ENCODE results near the gene PSMA8.
"Not testable (repeated sequence)": the region's sequence is repeated elsewhere in the genome, so short reads cannot be mapped to it uniquely, and the experiment has no call there.

The PSMA8 gene

GRCh38 chr18:26196605-26197004, 62.9 kb downstream of the PSMA8 start:
- TF ChIP-seq, protein P1, sequence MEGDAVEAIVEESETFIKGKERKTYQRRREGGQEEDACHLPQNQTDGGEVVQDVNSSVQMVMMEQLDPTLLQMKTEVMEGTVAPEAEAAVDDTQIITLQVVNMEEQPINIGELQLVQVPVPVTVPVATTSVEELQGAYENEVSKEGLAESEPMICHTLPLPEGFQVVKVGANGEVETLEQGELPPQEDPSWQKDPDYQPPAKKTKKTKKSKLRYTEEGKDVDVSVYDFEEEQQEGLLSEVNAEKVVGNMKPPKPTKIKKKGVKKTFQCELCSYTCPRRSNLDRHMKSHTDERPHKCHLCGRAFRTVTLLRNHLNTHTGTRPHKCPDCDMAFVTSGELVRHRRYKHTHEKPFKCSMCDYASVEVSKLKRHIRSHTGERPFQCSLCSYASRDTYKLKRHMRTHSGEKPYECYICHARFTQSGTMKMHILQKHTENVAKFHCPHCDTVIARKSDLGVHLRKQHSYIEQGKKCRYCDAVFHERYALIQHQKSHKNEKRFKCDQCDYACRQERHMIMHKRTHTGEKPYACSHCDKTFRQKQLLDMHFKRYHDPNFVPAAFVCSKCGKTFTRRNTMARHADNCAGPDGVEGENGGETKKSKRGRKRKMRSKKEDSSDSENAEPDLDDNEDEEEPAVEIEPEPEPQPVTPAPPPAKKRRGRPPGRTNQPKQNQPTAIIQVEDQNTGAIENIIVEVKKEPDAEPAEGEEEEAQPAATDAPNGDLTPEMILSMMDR (conservative IDR thresholded peaks at IDR 0.05; ENCODE audit: low read depth, low read length), result no peak
- DNase-seq (ENCODE audit: low read depth), result no peak
- no peak overlapping the region for H3K4me3 ChIP-seq (ENCODE audit: low read depth, low read length)

- not testable (repeated sequence) for H3K4me3 ChIP-seq (ENCODE audit: low read depth, low read length); DNase-seq (ENCODE audit: low read depth)
Measured at GRCh38 chr18:26202001-26202400, 68.3 kb downstream of the PSMA8 start.

DNA sequence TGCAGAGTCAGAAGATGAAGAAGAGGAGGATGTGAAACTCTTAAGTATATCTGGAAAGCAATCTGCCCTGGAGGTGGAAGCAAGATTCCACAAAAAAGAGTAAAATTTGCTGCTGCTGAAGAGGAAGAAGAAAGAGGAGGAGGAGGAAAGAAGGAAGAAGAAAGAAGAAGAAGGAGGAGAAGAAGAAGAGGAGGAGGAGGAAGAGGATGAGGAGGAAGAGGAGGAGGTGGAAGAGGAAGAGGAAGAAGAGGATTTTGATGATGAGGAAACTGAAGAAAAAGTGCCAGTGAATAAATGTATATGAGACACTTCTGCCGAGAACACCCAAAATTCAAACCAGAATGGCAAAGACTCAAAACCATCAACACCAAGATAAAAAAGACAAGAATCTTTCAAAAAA, 71.6 kb downstream of the PSMA8 start:
- no peak overlapping the region for H3K4me3 ChIP-seq (ENCODE audit: low read depth, low read length)
- TF ChIP-seq, protein P1 (conservative IDR thresholded peaks at IDR 0.05; ENCODE audit: low read depth, low read length), result no peak
- no peak for DNase-seq (ENCODE audit: low read depth)

DNA sequence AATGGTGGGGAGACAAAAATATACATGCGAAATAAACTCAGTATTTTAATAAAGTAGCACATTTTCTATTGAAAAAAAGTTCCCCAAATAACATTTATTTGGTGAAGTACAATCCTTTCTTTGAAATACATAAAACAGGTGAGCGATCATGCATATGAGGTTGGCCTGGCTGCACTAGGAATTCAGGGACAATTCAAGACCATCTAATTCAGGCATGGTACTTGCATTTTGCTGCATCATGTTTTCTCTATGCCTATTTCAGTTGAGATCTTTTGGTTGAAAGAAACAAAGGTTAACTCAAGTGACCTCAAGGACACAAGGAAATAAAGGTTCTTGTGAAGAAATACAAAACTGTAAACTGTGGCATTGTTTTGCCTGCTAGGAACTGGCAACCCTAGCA, 72.8 kb downstream of the PSMA8 start:
- no peak for DNase-seq (ENCODE audit: low read depth)
- no peak overlapping the region for H3K4me3 ChIP-seq (ENCODE audit: low read depth, low read length)
- TF ChIP-seq, protein P1 (conservative IDR thresholded peaks at IDR 0.05; ENCODE audit: low read depth, low read length), result no peak

GRCh38 chr18:26207937-26208336, 74.3 kb downstream of the PSMA8 start:
- DNase-seq (ENCODE audit: low read depth), result no peak
- no peak overlapping the region for H3K4me3 ChIP-seq (ENCODE audit: low read depth, low read length)
- TF ChIP-seq, protein P1 (conservative IDR thresholded peaks at IDR 0.05; ENCODE audit: low read depth, low read length), result no peak

- H3K4me3 ChIP-seq (ENCODE audit: low read depth, low read length), result no peak overlapping the region
- DNase-seq (ENCODE audit: low read depth), result no peak
- TF ChIP-seq, protein P1 (conservative IDR thresholded peaks at IDR 0.05; ENCODE audit: low read depth, low read length), result no peak
Measured at GRCh38 chr18:26208977-26209376, 75.3 kb downstream of the PSMA8 start.

GRCh38 chr18:26210147-26210546, 76.5 kb downstream of the PSMA8 start:
- TF ChIP-seq, protein P1 (conservative IDR thresholded peaks at IDR 0.05; ENCODE audit: low read depth, low read length), result no peak
- DNase-seq (ENCODE audit: low read depth), result no peak
- no peak overlapping the region for H3K4me3 ChIP-seq (ENCODE audit: low read depth, low read length)

Data from choroid plexus epithelial cell (primary cell).